ENCODE measurements around the gene ENO4.

The ENO4 gene

DNA sequence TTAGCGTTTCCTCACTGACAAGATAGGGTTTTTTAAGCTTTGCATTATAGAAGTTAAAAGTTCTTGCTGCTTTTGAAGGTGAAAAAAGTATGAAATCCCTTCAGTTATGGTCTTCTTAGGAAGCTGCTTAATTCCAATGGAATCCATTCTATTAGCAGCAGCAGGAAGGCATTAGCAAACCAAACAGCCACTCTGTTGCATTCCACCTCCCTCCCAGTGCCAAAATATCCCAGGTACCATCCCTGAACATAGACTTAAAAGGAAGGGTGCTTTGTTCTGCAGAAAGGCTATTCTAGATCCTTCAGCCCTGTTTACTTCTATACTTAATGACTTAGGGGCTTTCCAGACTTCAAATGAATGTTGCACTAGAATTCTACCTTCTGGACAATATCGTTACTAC lies 23.8 kb downstream of the ENO4 start:
- no peak for DNase-seq

DNA sequence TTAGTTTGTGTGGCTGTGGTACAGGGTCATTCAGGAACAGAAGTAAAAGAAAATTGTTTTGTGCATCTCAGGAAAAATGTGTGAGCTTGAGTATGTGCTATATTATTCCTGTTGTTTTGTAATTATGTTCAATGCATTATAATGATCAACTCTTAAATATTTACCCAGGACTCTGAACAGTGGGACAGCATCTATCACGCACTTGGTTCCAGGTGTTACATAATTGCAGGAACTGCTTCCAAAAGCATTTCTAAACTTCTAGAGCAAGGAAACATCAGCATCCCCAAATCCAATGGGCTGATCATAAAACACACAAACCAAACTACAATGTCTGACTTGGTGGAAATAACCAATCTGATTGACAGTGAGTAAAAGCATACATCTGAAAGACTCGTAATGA lies 26.6 kb downstream of the ENO4 start:
- no peak for DNase-seq

DNA sequence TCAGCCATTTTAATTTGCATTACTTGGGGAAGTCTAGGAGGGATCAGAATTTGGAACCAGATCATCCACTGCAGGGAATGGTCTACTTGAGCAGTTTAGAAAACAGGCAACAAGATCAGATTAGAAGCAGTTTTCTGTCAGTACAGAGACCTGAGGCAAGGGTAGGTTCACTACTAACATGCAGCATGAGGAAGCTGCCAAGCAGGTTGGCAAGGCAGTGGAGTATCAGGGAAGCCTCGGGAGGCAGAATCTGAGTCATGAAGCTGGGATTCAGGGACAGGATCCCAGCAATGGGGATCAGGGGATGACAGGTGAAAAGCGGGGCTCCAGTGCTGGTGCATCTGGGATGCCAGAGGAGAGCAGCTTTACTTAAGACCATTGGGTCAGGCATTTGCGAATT lies 28.1 kb downstream of the ENO4 start:
- DNase-seq, result no peak

DNA sequence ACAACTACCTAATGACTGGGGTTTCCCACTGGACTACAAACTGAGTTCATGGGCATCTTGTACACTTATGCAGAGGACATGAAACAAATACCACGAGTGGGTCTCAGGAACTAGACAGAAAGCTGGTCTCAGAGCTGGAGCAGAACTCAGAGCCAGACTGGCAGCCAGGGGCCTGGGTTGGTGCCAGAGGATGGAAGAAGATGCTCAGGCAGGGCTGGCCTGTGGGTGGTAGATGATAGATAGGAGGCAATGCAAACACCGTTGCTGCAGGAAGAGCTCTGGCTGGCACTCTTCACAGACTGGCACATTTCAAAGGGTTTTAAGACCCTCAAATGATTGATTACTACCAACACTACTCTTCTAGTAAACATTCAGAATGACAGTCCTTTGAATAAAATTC lies 28.8 kb downstream of the ENO4 start:
- DNase-seq, result no peak

DNA sequence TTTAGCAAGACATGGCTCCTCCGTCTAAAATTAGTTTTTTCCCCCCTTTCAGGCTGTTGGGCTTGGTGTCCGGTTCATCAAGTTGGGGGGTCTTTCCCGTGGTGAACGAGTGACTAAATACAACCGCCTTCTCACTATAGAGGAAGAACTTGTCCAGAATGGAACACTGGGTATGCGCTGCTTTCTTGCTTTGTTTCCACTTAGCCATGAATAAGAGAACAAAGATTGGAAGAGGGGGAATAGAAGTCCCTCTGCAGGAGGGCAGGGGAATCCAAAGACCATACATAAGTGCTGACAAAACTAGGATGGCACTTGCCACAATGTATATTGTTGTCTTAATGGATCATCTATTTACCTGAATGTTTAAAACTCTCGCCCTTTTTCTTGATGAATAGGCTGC lies 30.5 kb downstream of the ENO4 start:
- DNase-seq, result no peak

DNA sequence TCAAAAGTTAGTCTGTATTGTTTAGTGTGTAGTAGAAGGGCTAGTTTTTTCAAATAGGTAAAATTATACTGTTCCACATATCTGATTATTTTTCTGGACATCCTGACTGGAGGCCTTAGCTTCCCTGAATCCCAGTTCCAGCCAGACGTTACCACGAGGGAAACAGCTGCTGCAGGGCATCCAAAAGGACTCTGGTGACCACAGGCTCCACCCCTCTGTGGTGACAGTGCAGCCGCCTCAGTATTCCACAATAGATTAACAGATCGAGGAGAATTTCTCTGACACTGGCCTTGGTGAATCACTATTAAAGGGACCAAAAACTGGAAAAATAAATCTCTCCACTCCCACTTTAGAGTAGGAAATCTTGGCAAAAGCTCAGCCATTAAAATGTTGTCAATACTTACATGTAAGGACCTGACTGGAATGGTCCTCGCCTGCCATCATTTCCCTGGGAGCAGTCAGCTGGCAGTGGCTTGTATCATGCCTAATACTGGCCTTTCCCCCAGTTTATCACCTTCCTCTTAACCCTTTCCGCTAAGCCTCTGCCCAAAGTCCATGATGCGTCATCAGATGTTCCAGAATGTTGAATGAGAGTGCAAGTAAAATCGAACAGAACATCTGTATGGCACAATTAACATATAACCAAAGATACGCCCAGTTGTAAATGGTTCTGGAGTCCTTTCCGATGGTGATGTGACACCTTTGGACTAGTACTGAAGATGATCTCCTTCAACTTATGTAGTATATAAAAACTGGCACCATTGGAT lies 31.6 kb downstream of the ENO4 start:
- DNase-seq, result peak; percentile 5

DNA sequence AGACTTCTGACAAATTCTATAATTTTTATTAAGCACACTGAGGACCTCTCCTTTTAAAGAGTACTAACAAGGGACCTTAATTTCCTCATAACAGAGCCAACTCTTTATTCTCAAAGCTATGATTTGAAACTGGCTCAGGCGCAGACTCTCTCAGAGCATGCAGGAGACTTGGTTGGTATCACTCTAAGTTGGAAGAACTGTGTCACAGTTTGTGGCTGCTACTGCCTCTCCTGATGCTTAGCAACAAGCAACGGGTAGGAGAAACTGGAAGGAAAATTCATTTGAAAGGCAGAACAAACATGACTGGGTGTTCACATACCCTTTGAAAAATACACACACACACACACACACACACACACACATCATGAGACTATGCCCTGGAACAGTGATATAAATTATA lies 33.3 kb downstream of the ENO4 start:
- DNase-seq, result no peak

DNA sequence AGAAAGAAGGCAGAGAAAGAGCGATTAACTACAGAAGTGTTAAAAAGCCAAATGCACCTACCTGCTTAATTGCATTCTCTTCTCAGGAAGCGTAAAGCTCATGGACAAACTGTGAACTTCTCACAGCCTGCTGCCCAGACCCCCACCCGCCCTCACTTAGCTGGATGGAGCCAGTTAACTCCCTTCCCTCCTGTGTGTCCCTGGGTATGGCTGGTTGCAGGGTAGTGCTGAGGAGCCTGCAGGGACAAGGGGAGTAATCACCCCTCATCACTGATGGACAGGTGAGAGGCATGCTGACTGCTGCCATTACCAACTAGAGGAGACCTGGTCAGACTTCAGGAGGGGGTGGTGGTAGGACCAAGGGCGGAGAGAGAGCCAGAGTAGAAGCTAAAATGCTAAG lies 37.5 kb downstream of the ENO4 start:
- no peak for DNase-seq

DNA sequence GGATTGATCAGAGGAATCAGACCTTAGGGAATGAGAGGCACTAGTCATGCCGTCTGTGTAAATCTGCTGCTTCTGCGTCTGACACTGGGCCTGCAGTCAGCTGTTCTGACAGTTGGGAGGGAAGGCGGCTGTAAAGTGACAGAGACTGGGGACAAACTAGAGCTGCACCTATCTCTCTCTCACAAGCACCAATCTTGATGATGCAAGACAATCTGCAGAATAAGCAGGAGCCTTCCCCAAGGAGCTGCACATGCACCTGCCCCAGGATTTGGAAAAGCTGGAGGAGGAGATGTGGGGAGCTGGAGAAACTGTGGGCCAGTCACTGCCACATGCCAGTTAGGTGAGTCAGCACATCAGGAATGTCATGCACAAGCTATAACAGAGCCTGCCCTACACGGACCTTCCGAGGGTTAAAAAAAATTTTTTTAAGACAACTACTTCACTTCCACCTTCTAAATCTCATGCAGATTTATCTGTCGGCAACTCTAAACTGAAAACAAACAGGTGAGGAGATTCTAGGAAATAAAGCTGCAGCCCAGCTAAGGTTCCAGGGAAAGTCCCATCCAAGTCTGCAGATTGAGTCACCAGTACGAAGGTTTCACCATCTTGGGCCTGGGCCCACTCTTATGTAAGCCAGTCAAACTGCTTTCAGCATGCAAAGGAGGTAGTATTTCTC lies 39.2 kb downstream of the ENO4 start:
- DNase-seq, result no peak

DNA sequence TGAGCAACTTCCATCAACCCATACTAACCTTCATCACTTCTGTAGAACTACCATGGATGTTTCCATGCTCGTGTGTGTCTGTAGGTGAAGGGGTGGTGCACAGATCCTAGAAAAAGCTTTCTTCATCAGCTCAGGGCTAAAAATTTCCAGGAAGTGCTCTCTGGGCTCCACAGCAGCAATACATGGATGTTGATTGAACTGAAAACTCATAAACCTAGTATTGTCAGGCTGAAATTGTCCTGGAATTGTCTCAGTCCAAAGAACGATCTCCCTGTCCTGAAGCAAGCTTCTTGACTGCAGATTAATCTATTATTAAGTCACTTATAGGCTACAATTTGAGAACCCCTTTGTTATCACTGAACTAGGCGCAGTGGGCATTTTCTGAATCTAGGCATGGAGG lies 39.8 kb downstream of the ENO4 start:
- DNase-seq, result no peak

DNA sequence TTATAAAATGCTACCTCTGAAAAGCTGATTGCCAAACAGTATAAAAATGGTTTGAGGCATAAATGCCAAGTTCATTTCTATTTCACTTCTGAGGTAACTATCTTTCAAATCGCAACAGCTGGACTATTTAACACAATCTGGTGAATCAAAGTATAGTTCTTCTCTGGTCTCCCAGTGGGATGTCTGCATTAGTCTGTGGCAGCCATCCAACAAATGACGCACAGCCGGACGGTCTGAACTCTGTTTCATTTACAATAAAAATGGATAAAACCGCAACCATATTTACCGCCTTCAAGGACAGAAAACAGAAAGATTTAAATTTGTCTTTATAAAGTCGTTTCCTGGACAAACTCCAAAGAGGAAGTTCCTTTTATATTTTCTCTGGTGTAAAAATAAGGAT lies 41.9 kb downstream of the ENO4 start:
- DNase-seq, result no peak

DNA sequence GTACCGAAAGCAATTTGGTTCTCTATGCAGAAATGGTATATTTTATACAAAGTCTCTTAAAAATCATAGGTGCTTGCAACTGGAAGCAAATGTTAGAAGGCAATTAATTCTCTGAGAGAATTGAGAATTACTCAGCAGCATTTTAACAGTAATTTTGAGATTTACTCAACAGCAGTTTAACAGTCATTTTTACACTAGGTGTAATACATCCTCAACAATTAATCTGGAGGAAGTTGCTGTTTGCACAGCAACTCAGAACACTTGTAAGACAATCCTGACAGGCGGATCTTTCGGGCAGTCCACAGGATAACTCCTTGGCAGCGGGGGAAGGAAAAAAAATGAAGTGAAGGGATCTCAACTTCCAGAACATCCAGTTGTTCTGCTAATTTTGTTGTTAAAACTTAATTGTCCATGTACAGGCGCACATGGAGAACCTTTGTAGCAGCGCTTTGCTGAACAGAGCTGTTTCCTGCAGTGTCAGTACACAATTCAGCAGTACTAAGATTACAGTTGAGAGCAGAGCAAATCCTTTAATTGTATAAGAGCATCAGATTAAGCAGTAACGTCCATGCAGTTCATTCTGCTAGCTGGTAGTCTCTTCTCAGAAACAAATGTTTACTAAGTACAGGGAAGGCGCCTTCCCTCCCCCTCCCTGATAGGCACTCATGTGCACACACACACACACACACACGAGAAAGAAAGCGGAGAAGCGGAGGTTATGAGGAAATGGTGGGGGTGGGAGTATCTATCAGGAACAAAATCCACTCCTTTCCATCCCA lies 43.8 kb downstream of the ENO4 start:
- peak; percentile 9 for DNase-seq

DNA sequence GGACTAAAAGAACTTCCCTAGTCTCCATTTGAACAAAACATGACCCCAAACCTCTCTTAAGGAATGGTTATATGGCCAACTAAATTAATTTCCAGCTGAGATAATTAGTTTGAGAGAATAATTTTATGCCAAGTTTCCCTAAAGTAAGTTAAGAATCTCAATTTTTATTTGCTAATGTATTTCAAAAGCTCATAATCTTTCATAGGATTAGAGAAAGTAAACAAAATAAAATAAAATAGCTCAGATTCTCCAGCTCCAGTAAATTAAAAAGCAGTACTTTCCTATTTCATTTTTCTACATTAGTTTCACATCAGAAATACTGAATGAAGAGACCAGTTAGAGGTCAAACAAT lies 44.4 kb downstream of the ENO4 start:
- DNase-seq, result no peak

DNA sequence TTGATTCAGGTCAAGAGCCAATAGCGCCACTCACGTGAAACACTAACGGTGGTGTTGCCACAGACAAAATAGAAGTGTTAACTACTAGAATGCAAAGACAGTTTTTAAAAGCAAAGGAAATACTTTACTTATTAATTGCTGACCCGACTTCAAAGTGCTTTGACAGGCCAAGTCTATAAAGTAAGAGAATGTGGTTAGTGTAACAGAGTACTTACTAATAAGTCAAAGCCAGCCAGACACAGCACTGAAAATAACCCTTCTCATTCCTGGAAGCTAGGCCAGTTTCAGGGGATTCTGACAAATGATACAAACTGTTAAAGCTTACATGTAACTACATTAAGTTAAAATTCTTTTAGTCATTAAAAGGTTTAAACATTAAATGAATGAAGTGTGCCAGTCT lies 50.3 kb downstream of the ENO4 start:
- DNase-seq, result no peak

DNA sequence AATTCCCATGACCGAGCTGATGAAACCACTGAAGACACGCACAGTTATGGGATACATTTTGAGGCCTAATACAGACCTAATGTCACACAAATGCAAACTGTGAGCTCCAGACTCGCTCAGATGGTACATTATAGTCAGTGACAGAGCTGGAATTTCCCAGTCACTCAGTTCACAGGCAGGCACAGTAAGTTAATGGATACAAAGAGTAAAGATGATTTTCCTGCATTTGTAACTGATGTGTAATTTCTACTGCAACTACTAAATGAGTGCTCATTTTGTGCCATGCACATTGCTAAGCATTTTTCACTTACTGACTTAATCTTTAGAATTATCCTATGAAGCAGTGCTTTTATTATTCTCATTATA lies 56.5 kb downstream of the ENO4 start:
- no peak for DNase-seq

DNA sequence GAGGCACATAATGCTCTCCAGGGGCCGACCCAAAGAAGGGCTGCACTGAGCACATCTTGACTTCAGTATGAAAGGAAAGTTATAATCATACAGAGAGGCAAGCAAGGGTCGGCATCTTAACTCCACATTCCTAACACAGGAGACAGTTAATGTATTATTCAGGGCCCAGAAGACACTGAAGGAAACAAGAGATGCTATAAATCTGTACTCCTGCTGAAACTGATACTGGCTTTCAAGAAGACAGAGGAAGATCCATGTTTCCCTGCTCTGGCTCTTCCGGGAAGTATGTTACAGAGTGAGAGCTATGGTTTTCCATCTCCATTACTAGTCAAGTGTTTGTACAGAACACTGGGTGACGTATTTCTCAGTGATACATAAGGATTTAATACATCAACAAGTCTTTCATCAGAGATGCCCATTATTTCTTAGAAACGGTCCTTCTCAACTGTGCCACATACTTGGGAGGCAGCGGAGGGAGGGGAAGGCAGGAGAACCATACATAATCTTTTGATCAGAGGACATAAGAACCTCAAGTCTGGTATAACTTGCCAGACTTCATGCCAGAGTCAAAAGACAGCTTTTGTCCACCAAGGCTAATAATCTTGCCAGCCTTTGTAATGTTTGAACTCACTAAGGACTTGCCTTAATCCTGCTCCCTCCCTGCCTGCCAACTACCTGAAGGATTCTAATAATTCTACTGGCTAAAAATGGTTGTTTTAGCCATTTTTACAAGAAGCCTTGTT lies 58.1 kb downstream of the ENO4 start:
- DNase-seq, result no peak

DNA sequence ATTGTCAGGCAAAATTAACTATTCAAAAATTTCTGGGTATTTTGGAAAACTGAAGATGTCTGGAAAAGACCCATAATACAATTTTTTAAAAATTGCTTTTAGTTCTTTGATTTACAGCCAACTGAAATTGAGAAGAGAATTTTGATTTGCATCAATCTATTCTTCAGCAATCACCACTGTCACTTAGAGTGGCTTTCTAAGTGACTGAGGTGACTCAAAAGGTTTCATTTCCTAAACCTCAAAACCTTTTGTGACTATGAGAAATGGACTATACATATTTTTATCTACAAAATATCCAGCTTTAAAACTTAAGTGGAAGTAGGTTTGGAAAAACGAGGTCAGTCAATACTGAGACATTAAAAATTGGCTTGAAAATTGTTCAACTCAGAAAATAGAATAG lies 60.0 kb downstream of the ENO4 start:
- no peak for DNase-seq

DNA sequence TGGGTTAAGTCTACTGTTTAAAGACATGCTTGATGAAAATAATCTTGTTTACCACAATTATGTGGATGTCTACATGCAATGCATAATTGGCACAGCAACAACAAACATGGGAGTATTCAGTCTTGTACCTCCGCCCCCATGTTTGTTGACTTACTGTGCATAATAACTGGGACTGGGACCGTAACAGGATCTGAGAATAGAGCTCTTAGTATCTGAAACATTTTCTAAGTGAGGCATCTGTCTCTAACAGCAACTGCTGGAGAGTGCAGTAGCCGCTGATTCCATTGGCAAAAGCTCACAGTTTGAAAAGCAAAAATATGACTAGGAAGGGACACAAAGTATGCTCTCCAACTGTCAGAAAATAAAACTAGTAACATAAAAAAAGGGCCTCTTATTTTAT lies 61.6 kb downstream of the ENO4 start:
- no peak for DNase-seq

DNA sequence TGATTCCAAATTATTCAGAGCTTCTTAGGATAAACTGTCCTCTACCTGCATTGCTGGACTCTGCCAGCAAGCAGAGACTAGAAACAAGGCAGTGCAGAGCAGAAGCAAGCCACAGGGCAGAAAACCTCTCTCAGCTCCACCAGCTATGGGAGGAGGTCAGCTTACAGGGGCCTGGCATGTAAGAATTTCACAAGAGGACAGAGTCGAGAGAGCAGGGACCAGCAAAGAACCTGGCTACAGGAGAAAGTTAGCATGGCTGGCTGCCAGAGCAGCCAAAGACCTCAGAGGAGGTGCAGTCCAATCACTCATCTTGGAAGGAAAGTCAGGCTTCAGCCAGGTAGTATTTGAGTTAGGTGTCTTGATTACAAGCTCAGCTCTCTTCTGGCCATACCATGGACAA lies 62.9 kb downstream of the ENO4 start:
- DNase-seq, result no peak

DNA sequence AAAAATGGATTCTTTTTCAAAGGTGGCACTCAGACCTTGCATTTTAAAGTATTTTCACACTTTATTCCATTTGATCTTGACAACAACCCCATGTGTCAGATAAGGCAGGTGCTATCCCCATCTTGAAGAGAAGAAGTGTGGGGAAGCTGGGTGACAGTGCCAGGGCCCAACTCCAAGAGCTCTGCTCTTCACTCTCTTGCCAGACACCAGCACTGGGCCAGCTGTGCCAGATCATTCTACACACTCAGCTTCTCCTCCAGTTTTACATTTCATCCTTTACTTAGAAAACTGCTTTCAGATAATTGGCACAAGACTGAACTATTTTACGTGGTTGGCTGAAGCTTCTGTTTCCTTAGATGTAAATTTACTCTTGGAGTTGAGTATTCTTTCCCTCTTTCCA lies 64.4 kb downstream of the ENO4 start:
- DNase-seq, result no peak

DNA sequence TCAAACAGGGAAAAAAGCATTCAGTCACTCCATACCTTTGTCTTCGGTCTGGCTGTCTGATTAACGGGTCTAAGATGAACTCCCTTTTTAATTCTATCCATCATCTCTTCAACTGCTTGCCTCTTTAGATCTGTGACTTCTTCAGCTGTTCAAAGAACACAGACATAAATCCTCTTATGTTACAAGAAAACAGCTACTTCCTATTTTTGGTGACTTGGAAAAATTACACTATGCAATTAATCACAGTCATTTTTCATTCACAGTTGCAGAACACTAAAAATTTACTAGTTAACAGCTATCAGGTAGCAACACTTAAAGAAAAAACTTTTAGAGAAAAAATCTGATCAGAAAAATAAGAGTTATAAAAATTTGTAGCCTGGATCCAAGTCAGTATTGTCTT lies 66.0 kb downstream of the ENO4 start:
- no peak for DNase-seq

DNA sequence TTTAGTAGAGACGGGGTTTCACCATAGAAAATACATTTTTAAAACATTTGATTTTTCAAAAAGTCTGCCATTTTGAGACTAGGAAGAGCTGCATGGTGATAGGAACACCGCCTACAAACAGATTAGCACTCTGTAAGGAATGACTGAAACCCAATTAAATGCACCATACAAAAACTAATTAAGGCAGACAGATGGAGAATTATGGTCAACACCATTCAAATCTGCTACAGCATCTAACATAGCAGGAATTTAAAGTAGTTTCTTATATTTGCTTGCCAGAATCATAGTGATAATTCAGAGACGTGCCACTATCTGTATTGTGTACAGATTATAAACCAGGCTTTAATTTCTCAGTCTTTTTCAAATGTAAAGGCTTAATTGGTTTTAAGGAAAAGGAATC lies 68.2 kb downstream of the ENO4 start:
- no peak for DNase-seq

DNA sequence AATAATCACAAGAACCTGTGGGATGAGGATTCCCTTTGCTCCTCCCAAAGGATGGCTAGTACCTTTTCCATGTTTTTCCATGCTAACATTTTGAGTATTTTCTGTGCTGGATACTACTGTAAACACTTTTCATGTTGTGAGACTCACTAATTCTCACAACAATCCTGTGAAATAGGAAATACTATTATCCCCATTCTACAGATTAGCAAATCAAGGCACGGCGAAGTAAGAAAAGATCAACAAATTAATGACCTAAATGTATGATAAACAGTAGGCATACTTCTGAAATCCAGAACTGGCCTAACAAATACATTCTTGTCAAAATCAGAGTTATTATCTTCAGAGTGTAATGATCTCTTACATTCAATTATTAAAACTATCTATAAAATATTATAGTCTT lies 69.3 kb downstream of the ENO4 start:
- no peak for DNase-seq

DNA sequence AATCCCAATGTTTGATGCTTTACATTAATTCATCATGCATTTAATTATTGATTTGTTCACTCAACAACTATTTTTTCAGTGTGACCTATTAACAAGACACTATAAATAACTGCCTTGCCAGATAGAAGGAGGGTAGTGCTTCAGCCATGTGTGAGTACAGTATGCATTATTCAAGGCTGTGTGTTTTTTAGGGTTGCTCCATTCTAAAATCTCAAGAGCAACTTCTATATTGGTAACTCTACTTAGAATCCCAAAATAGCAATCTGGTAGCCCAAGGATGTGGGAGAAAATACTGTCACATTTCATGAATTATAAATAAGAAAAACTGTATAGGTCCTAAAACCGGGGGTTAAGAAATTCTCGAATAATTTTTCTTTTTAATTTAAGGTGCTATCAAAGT lies 69.9 kb downstream of the ENO4 start:
- no peak for DNase-seq
